Measurements from ENCODE around the gene FGF14. TPM values are rescaled to one million over a fixed set of nuclear protein-coding genes. Genes with fewer than 3 reads are reported as not detected.

FGF14 gene
- 0.02 TPM in 1 of 2 replicates, not detected in the other for total RNA-seq (2014; rRNA removed; shearing (Covaris generic))

DNA sequence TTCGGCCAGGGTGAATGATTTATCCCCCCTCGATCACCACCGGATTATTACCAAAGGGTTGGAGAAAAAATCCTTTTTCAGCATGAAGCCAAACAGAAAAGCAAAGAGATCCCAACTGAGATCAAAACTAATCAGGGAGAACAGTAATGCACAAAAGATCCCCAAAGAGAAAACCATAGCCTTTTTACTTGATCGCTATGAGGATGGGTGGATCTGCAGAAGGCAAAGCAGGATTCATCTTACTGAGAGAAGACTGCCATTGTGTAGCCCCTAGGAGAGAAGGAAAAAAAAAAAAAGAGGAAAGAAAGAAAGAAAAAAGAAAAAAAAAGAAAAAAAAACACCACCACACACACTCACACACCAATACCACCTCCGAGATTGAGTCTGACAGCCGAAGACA lies at the start of gene FGF14:
TSS of gene FGF14 (minus strand) at position 283 of the 400 bp plus-strand sequence.
- no peak for DNase-seq
- no peak within 1 kb of the TSS for H3K27ac ChIP-seq
- no peak within 1 kb of the TSS for H3K4me3 ChIP-seq

DNA sequence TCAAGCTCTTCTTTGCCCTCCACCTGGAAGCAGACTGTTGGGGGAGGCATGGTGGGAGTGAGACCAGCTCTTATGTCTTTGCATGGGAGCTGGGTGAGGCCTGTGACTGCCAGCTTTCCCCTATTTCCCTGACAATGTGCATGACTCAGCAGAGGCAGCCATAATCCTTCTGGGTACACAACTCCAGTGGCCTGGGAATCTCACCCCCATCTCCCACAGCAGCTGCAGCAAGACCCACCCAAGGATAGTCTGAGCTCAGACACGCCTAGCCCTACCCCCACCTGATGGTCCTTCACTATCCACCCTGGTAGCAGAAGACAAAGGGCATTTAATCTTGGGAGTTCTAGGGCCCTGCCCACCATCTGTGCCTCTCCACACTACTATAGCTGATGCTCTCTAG lies 41.4 kb upstream of the FGF14 start:
- DNase-seq, result peak; percentile 24 to 38
- H3K9me3 ChIP-seq (replicated peaks), result no peaks in the 10 kb centered on the region
- no peaks in the 10 kb centered on the region for H3K27me3 ChIP-seq
- H3K36me3 ChIP-seq, result no peaks in the 10 kb centered on the region
- no peak overlapping the region for H3K27ac ChIP-seq
- no peak overlapping the region for H3K4me3 ChIP-seq
- H3K4me1 ChIP-seq, result peaks cover 3% of the 10 kb centered on the region; the same call in 1 of the 2 replicates

More for the DNA sequence above, at the start of gene FGF14:
- Histone ChIP-seq H3K4me1 (no peaks in the 10 kb centered on the region), H3K36me3 (no peaks in the 10 kb centered on the region), H3K27me3 (no peaks in the 10 kb centered on the region), H3K9me3 (replicated peaks) (no peaks in the 10 kb centered on the region)

DNA sequence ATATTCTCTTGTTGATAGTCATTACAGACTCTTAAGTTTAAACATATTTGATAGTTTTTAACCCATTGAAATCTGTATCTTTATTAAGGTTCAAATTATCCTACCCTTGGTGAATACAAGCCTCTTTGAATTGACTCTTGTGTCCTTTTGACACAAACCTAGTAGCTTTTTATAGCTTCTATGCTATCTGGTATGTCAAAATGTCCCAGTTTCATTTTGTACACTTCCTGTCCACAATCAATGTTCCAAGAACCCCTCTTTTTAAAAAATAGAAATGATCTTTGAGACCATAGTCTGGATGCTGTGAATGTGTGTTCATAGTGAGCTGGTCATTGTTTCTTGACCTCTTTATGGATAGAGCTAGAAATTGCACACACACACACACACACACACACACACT lies 39.2 kb upstream of the FGF14 start:
- Histone ChIP-seq H3K9me3 (replicated peaks) (no peaks in the 10 kb centered on the region), H3K27me3 (no peaks in the 10 kb centered on the region)

DNA sequence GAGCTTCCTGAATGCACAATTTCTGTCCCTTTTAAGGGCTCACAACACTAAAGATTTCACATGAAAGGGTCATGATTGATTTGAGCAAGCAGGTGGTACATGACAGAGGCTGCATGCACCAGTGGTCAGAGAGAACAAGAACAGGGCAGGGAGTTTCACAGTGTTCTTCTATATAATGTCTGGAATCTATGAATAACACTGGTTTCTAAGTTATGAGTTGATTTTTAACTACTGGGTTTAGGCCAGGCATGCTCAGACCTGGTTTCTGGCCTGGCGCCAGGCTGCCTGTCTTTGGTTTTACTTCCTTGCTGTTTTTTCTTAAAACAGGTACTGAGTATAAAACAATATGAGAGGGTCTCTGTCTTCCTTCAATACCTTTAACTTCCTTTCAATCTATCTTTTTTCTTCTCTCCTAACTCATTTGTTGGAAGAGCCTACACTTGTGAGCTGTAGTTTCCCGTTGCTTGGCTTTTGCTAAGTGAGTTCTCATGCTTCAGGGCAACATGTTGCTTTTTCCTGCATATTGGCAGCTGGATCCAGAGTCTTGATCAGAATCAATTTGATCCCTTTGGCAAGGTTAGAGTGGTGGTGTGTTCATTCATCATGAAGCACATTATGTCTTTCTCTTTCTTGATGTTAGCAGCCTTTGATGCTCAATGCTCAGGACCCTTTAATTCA lies 38.5 kb upstream of the FGF14 start:
- peak; percentile 7 to 22 for DNase-seq
- H3K27ac ChIP-seq, result no peak overlapping the region

More for the DNA sequence above, 39.2 kb upstream of the FGF14 start:
- no peaks in the 10 kb centered on the region for H3K36me3 ChIP-seq
- peaks cover 3% of the 10 kb centered on the region; the same call in 1 of the 2 replicates for H3K4me1 ChIP-seq
- H3K27ac ChIP-seq, result no peak overlapping the region
- H3K4me3 ChIP-seq, result no peak overlapping the region
- no peak for DNase-seq

DNA sequence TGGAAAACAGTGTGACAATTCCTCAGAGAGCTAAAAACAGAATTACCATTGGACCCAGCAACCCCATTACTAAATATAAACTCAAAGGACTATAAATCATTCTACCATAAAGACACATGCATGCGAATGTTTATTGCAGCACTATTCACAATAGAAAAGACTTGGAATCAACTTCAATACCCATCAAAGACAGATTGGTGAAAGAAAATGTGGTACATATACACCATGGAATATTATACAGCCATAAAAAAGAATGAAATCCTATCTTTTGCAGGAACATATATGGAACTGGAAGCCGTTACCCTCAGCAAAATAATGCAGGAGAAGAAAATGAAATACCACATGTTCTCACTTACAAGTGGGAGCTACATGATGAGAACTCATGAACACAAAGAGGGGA lies 20.8 kb upstream of the FGF14 start:
- H3K36me3 ChIP-seq, result no peaks in the 10 kb centered on the region
- H3K9me3 ChIP-seq (replicated peaks), result no peaks in the 10 kb centered on the region
- no peaks in the 10 kb centered on the region for H3K27me3 ChIP-seq
- H3K4me3 ChIP-seq, result no peak overlapping the region
- H3K27ac ChIP-seq, result no peak overlapping the region
- H3K4me1 ChIP-seq, result no peaks in the 10 kb centered on the region
- no peak for DNase-seq

More for the DNA sequence above, 38.5 kb upstream of the FGF14 start:
- no peaks in the 10 kb centered on the region for H3K9me3 ChIP-seq (replicated peaks)
- H3K36me3 ChIP-seq, result no peaks in the 10 kb centered on the region
- no peaks in the 10 kb centered on the region for H3K27me3 ChIP-seq
- no peak overlapping the region for H3K4me3 ChIP-seq
- peaks cover 3% of the 10 kb centered on the region; the same call in 1 of the 2 replicates for H3K4me1 ChIP-seq

DNA sequence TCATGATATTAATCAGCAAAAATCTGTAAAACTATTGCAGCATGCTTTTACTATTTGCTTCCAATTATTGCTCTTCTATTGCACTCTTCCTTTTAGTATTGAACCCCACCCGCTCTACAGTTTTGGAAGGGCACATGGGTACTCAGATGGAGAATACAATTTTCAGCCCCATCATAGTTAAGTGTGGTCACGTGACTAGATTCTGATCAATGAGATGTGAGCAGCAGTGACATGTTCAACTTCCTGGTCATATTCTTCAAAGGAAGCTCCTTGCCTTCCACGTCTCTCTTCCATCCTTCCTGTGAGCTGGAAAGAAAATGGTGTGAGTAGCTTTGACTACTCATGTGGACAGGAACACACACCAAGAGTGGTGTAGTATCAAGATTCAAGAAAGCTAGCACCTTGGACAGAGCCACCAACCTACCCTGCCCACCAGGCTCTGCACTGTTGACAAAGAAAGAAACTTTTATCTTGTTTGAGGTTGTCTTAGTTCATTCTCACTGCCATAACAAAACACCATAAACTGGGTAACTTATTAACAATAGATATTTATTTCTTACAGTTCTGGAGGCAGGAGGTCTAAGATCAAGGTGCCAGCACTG lies 3.8 kb upstream of the FGF14 start:
- Histone ChIP-seq H3K27me3 (no peaks in the 10 kb centered on the region), H3K27ac (no peak overlapping the region), H3K36me3 (no peaks in the 10 kb centered on the region), H3K4me3 (no peak overlapping the region), H3K9me3 (replicated peaks) (no peaks in the 10 kb centered on the region), H3K4me1 (no peaks in the 10 kb centered on the region)
- peak; percentile 17 to 40 for DNase-seq

DNA sequence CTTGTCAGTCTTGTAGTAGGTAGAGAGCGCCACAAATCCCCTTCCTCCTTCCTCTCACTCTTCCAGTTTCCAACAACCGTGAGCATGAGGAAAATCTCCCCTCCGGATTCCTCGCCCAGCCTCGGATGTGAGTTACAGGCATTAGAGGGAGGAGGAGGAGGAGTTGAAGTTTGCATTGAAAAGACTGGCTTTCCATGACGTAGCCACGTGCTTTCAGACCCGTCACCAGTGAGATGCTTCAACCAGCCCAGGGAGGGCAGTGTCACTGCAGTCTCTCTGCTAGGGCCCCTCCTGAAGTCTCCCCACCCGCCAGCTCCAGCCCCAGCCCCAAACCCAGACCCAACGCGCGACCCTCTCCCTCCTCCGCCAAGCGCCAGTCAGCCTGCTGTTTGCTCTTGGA lies 442 bp upstream of the FGF14 start:
- Histone ChIP-seq H3K27me3 (no peaks in the 10 kb centered on the region), H3K4me3 (no peak overlapping the region), H3K4me1 (no peaks in the 10 kb centered on the region), H3K36me3 (no peaks in the 10 kb centered on the region), H3K9me3 (replicated peaks) (no peaks in the 10 kb centered on the region), H3K27ac (no peak overlapping the region)
- no peak for DNase-seq

DNA sequence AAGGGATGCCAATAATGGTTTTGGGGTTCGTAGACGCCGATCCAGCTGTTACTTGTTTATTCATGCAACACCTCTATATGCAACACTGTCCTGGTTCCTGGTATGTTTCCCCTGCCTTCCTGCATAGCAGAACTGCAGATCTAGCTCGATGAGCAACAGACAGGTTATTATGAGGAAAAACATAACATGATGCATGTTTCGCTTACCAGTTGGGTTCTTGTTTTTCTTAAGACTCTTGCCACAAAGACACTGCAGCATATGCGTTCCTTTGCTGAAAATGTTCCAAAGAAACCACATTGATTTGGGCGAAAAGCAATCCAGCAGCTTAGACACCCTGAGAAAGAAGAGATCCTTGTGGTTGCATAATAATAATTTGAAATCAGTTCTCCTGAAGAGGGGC lies 583 bp downstream of the FGF14 start:
- Histone ChIP-seq H3K27me3 (no peaks in the 10 kb centered on the region), H3K27ac (no peak overlapping the region), H3K4me1 (no peaks in the 10 kb centered on the region), H3K36me3 (no peaks in the 10 kb centered on the region), H3K9me3 (replicated peaks) (no peaks in the 10 kb centered on the region), H3K4me3 (no peak overlapping the region)
- no peak for DNase-seq

DNA sequence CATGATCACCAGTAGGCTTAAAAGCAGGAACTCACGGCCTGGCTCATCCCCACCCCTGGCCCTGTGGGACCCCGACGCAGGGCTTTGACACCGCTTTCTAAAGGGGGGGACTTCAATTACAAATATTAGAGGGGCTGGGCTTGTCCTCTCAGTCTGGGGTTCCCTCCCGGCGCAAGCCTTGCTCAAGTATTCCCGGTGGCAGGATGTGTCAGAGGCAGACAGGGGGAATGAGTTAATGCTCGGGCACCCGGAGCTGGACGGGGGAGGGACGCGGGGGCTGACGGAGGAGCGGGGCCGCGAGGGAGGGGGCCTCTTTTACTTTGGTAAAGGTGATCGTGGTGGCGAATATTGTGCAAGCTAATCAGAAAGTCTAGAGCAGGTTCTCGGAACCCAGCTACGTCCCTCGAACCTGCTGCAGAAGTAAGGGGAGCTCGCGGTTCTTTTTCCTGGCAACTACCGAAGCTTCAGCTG lies 1.1 kb downstream of the FGF14 start:
- Histone ChIP-seq H3K27ac (no peak overlapping the region), H3K4me1 (no peaks in the 10 kb centered on the region), H3K4me3 (no peak overlapping the region), H3K36me3 (no peaks in the 10 kb centered on the region), H3K9me3 (replicated peaks) (no peaks in the 10 kb centered on the region), H3K27me3 (no peaks in the 10 kb centered on the region)
- no peak for DNase-seq

DNA sequence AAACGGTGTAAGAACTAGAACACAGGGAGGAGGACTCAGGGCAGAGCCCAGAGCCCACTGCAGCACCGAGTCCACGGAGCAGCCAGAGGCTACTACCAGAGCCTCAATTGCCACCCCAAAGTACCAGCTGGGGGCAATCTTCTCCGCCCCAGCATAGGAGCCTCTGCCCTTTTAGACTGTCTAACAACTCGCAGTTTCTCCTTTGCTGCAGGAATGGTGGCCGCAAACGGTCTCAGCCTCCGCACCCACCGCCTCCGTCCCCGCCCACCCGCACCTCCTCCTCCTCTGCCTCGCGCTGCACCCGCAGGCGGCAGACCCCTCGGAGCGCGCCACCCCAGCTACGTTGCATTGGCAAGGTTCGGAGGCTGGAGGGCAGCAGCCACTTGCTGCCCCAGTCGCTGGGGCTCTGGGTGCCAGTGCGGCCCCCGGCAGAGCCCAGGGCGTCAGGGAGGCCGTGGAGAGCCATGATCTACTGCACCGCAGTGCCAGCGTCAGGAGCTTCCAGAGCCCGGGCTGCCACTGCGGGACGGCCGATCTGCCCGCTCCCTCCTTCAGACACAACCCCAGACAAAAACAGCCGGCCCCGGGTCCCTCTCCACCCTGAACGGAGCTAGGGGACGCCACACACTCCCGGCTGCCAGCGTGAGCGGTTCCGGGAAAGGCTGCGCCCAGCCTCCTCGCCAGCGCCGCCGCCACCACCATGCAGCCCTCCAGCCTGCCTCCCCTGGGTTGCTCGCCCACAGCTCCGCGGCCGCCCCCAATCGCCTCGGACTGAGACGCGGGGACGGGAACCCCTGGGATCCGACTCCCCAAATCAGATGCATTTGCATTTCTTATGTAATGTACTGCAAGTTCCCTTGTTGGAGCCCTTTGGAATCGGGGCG lies 1.8 kb downstream of the FGF14 start:
- Histone ChIP-seq H3K9me3 (replicated peaks) (no peaks in the 10 kb centered on the region), H3K4me1 (no peaks in the 10 kb centered on the region), H3K27ac (no peak overlapping the region), H3K27me3 (no peaks in the 10 kb centered on the region), H3K4me3 (no peak overlapping the region), H3K36me3 (no peaks in the 10 kb centered on the region)
- no peak for DNase-seq

DNA sequence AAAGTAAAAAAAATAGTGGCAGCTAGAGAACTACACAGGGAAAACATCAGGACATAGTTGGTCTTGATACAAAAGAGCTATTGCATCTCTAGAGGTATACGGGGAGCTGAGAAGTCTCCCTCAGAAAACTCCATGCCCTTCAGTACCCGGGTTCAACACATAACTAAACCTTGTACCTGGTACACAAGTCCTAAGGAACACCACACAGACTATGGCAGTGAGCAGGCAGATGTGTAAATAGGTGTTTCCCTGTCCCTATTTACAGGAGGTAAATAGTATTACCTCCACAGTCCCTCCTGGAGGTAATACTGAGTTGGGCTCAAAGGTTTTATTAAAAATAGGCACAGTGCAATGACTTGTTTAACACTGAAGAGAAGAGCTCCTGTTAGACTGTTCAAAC lies 5.9 kb downstream of the FGF14 start:
- no peaks in the 10 kb centered on the region for H3K27me3 ChIP-seq
- H3K4me3 ChIP-seq, result no peak overlapping the region
- H3K27ac ChIP-seq, result no peak overlapping the region

DNA sequence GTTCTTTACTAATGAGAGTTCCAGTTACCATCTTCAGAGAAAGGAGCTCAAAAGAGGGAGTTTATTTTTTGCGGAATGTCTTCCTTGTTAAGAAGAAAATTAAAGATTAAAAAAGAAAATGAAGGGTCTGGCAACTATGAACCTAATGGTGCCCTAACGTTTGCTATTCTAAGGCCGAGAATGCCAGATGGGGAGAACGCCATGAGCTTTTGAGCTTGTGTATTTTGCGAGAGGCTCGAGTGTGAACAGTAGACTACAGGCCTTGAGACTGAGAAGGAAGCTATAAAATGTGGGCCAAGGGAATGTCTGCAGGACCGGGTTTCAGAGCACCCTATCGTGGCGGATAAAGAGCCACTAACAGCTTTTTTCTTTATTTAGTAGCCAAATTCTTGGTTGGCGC lies 6.7 kb downstream of the FGF14 start:
- DNase-seq, result no peak
- no peak overlapping the region for H3K4me3 ChIP-seq
- H3K4me1 ChIP-seq, result no peaks in the 10 kb centered on the region
- no peak overlapping the region for H3K27ac ChIP-seq
- no peaks in the 10 kb centered on the region for H3K36me3 ChIP-seq
- H3K9me3 ChIP-seq (replicated peaks), result no peaks in the 10 kb centered on the region
- H3K27me3 ChIP-seq, result no peaks in the 10 kb centered on the region

More for the DNA sequence above, 5.9 kb downstream of the FGF14 start:
- no peak for DNase-seq
- no peaks in the 10 kb centered on the region for H3K36me3 ChIP-seq
- no peaks in the 10 kb centered on the region for H3K9me3 ChIP-seq (replicated peaks)
- no peaks in the 10 kb centered on the region for H3K4me1 ChIP-seq

DNA sequence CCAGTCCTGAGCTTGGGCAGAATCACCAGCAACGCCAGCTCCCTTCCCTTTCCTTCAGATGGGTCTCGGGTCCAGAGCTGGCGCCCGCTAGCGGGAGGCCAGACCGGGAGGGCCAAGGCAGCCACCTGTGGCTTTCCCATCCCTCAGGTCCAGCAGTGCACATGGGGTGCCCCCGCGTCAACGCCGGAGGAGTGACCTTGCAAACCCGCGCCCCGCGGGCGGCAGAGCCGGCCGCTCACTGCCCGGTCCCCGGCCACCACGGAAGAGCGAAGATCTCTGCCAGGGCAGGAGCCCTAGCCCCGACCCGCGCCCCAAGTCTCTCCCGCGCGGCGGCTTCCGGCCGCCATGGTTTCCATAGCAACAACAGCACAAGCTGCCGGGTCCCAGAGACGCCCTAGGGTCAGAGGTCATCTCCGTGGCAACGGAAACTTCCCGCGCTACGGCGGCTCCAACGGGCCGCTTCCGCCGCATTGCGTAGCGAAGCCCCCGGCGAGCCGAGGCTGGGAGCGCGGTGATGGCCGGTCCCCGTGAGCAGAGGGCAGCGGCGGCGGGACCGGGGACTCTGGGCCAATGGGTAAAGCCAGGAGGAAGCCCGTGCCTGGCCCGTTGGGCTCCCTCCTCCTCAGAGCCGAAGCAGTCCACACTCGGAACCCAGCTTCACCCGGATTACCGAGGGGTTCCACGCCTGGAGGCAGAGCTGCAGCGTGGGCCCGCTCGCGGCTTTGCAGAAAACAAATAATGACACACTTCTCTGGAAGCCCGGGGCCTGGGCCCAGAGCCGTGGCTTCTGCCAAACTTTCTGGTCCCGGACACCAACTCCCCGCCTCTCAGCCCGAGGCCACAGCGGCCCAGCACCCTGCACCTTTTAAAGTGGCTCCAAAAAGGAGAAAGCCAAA lies 7.4 kb downstream of the FGF14 start:
- Histone ChIP-seq H3K27ac (no peak overlapping the region), H3K4me1 (no peaks in the 10 kb centered on the region), H3K9me3 (replicated peaks) (no peaks in the 10 kb centered on the region), H3K36me3 (no peaks in the 10 kb centered on the region), H3K4me3 (no peak overlapping the region), H3K27me3 (no peaks in the 10 kb centered on the region)
- DNase-seq, result no peak

DNA sequence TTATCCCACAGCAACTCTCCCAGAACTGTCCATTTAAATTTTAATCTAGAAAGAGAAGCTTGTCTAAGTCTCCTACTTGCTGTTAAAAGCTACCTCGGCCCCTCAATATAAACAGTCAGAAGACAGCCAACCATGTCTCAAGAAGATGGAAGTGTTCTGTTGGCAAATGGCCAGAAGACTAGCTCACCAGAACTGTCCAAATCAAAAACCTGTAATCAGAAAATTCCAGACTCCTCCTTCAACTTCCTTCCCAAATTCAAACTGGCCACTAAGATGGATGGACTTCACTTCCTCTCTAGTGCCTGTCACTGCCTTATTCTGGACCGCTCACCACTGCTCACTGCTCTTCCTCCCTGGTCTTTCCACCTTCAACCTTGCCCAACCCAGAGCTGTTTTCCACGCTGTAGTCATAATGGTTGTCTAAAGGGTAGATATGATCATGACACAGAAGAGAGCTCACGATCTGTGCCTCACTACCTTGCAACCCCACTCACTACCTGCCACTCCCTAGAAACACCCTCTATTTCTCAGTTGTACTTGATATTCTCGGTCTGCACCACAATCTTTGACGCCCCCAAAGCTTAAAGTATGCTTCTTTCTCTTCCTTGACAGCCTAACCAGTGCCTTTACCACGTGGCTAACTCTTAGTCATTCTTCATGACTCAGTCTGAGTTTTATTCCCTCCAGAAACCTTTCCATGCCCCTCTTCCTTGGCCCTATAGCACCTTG lies 9.2 kb downstream of the FGF14 start:
- Histone ChIP-seq H3K27ac (no peak overlapping the region), H3K27me3 (no peaks in the 10 kb centered on the region), H3K36me3 (no peaks in the 10 kb centered on the region), H3K4me1 (no peaks in the 10 kb centered on the region), H3K4me3 (no peak overlapping the region), H3K9me3 (replicated peaks) (no peaks in the 10 kb centered on the region)
- no peak for DNase-seq

All from SJCRH30 (cell line).